ENCODE measurements around the gene CAPN12. TPM values are rescaled to one million over a fixed set of nuclear protein-coding genes. Genes with fewer than 3 reads are reported as not detected.

The CAPN12 gene
- total RNA-seq, 2 donors from 2014 or later: 2.3 to 6.0 TPM

- Histone ChIP-seq H3K4me1 (replicated peaks) (no peaks in the 10 kb centered on the region), H3K36me3 (no peaks in the 10 kb centered on the region), H3K9me3 (no peaks in the 10 kb centered on the region), H3K27ac (peak overlapping the region; percentile 72 to 74), H3K4me3 (no peak overlapping the region), H3K27me3 (replicated peaks; ENCODE audit: insufficient read depth) (no peaks in the 10 kb centered on the region)
- TF ChIP-seq CTCF (IDR thresholded peaks at IDR 0.05) (no peak), POLR2AphosphoS5 (IDR thresholded peaks at IDR 0.05) (peak; percentile 66), POLR2A (IDR thresholded peaks at IDR 0.05) (no peak)
- DNase-seq (ENCODE audit: low spot score): no peak
- 65% methylated on average over 15 of the region's 15 CpGs for WGBS
- intact Hi-C loops (cut with DNase I): loop anchor here (5.0 kb wide), 1 partner anchor 40 kb away; no protein-coding TSS in a partner anchor
Observed at GRCh38 chr19:38691938-38692457, 52.3 kb downstream of the CAPN12 start.

DNA sequence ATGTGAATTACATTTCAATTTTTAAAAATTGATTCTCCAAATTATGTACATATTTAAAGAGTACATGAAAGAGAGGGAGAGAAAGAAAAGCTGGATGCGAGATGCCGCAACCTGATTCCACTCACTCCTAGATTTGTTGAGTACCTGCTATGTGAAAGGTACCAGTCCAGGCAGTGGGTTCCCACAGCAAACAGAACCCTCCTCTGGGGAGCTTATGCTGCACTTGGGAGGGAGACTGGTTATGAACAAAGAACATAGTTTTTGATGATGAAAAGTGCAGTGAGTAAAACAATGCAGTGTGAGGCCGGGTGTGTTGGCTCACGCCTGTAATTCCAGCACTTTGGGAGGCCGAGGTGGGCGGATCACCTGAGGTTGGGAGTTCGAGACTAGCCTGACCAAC is 53.4 kb downstream of the CAPN12 start:
- no peak for TF ChIP-seq CTCF (IDR thresholded peaks at IDR 0.05)
- no peak for TF ChIP-seq POLR2AphosphoS5 (IDR thresholded peaks at IDR 0.05)
- no peak for TF ChIP-seq POLR2A (IDR thresholded peaks at IDR 0.05)
- peak overlapping the region; percentile 69 to 74 for H3K27ac ChIP-seq
- intact Hi-C loops (cut with DNase I): loop anchor here (5.0 kb wide), 1 partner anchor 39 kb away; no protein-coding TSS in a partner anchor
- H3K27me3 ChIP-seq (replicated peaks; ENCODE audit: insufficient read depth): no peaks in the 10 kb centered on the region
- peaks cover 7% of the 10 kb centered on the region for H3K4me1 ChIP-seq (replicated peaks)
- H3K36me3 ChIP-seq: no peaks in the 10 kb centered on the region
- WGBS: 79% methylated on average over 7 of the region's 7 CpGs
- no peak for DNase-seq (ENCODE audit: low spot score)
- no peaks in the 10 kb centered on the region for H3K9me3 ChIP-seq
- H3K4me3 ChIP-seq: no peak overlapping the region

DNA sequence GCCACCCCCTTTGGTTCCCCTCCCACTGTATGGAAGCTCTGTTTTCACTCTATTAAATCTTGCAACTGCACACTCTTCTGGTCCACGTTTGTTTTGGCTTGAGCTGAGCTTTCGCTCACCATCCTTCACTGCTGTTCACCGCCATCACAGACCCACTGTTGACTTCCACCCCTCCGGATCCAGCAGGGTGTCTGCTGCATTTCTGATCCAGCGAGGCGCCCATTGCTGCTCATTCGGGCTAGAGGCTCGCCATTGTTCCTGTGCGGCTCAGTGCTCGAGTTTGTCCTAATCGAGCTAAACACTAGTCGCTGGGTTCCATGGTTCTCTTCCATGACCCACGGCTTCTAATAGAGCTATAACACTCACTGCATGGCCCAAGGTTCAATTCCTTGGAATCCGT is 54.1 kb downstream of the CAPN12 start:
- peak overlapping the region; percentile 42 to 69 for H3K27ac ChIP-seq
- WGBS: 90% methylated on average over 14 of the region's 14 CpGs

GRCh38 chr19:38687837-38688378 is 56.4 kb downstream of the CAPN12 start:
- H3K27ac ChIP-seq: peak overlapping the region in 1 of 2 donors; percentile 96
- H3K4me1 ChIP-seq (replicated peaks): peaks cover 33% of the 10 kb centered on the region
- DNase-seq (ENCODE audit: low spot score): no peak
- 87% methylated on average over 7 of the region's 7 CpGs for WGBS
- no peaks in the 10 kb centered on the region for H3K36me3 ChIP-seq
- H3K27me3 ChIP-seq (replicated peaks; ENCODE audit: insufficient read depth): no peaks in the 10 kb centered on the region
- H3K9me3 ChIP-seq: no peaks in the 10 kb centered on the region
- TF ChIP-seq POLR2A (IDR thresholded peaks at IDR 0.05) (no peak), CTCF (IDR thresholded peaks at IDR 0.05) (no peak), POLR2AphosphoS5 (IDR thresholded peaks at IDR 0.05) (no peak)
- H3K4me3 ChIP-seq: no peak overlapping the region
- intact Hi-C loops (cut with DNase I): no loop called here

More for the DNA sequence above, 54.1 kb downstream of the CAPN12 start:
- TF ChIP-seq POLR2A (IDR thresholded peaks at IDR 0.05): no peak
- no peak for TF ChIP-seq CTCF (IDR thresholded peaks at IDR 0.05)
- TF ChIP-seq POLR2AphosphoS5 (IDR thresholded peaks at IDR 0.05): no peak
- no peaks in the 10 kb centered on the region for H3K36me3 ChIP-seq
- DNase-seq (ENCODE audit: low spot score): no peak
- no peaks in the 10 kb centered on the region for H3K27me3 ChIP-seq (replicated peaks; ENCODE audit: insufficient read depth)
- no peak overlapping the region for H3K4me3 ChIP-seq
- H3K9me3 ChIP-seq: no peaks in the 10 kb centered on the region
- H3K4me1 ChIP-seq (replicated peaks): peaks cover 14% of the 10 kb centered on the region
- intact Hi-C loops (cut with DNase I): loop anchor here (5.0 kb wide), 1 partner anchor 38 kb away; no protein-coding TSS in a partner anchor

DNA sequence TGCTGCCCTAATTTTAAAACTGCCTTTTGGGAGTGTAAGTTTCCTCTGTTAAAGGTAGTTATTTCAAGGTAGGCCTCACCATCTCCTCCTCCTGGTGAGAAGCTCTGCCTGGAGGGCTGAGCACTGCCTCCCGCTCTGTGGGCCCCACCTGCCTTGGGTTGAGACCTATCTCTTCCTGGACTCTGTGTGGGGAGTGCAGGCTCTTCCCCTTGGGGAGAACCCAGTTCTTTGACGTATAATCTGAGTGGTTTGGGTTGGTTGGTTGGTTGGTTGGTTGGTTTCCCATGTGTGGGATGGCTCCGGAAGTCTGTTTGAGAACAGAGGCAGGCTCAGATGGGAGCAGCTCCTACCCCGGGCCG is 57.8 kb downstream of the CAPN12 start:
- Histone ChIP-seq H3K4me3 (no peak overlapping the region), H3K36me3 (no peaks in the 10 kb centered on the region), H3K4me1 (replicated peaks) (peaks cover 34% of the 10 kb centered on the region), H3K27ac (peak overlapping the region; percentile 94 to 96), H3K27me3 (replicated peaks; ENCODE audit: insufficient read depth) (no peaks in the 10 kb centered on the region), H3K9me3 (no peaks in the 10 kb centered on the region)
- 63% methylated on average over 5 of the region's 5 CpGs for WGBS
- intact Hi-C loops (cut with DNase I): no loop called here
- TF ChIP-seq CTCF (IDR thresholded peaks at IDR 0.05) (no peak), POLR2AphosphoS5 (IDR thresholded peaks at IDR 0.05) (no peak), POLR2A (IDR thresholded peaks at IDR 0.05) (no peak)
- no peak for DNase-seq (ENCODE audit: low spot score)

All from prostate gland (tissue), 2 donors.